GM12872 (cell line): ENCODE results near the gene GRIK4.

ENCODE experiments used
- CTCF ChIP-seq: IDR thresholded peaks from 3 replicates; pipeline ENCODE4 v1.5.1; 2011; ENCODE audit warnings: low read depth, mild to moderate bottlenecking, low read length, moderate library complexity; ENCODE audit not compliant: insufficient read depth

GRIK4 gene

DNA sequence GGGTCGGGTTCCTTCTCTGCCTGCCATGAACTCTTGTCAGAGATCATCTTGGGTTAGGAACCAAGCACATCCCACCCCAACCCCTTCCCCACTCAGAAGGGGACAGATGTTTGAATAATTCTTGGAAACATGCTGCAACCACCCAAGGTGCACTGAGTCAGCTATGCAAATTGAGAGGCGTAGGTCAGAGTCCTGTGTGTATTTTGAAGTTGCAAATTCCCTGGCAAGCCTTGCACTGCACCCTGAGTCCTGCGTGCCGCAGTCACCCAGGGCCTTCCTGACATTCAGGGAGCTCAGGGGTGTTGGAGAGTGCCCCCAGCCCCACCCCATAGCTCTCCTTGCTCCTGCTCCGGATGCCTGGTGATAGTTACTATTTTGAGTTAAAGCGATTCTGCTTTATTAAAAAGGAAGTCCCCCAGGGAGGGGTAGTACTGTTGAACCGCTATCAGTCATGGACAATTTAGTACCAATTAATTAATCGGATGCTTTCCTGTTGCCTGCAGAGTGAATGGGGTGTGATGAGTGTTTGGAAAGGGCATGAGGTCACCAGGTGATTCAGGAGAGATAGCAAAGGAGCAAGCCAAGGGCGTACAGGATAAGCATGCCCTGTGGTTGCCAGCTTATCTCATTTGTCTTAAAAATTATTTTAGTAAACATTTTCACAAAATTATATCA, 123.7 kb downstream of the GRIK4 start:
- TF ChIP-seq CTCF = no peak

DNA sequence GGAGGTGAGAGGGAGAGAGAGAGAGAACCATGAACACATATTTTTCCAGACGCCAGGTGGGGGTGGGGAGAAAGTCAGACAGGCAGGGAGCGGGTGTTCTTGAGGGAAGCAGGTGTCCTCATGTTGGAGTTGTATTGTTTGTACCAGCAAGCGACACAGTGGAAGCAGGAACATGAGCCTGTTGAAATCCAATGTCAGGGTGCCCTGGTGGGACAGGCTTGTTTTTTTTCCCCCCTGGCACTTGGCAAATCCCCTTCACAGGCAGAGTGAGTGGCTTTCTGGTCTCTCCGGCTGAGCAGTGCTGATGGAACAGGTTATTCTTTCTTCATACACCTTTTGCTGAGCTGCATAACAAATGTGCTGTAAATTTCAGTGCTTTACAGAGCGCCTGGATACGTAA, 125.6 kb downstream of the GRIK4 start:
- no peak for TF ChIP-seq CTCF

DNA sequence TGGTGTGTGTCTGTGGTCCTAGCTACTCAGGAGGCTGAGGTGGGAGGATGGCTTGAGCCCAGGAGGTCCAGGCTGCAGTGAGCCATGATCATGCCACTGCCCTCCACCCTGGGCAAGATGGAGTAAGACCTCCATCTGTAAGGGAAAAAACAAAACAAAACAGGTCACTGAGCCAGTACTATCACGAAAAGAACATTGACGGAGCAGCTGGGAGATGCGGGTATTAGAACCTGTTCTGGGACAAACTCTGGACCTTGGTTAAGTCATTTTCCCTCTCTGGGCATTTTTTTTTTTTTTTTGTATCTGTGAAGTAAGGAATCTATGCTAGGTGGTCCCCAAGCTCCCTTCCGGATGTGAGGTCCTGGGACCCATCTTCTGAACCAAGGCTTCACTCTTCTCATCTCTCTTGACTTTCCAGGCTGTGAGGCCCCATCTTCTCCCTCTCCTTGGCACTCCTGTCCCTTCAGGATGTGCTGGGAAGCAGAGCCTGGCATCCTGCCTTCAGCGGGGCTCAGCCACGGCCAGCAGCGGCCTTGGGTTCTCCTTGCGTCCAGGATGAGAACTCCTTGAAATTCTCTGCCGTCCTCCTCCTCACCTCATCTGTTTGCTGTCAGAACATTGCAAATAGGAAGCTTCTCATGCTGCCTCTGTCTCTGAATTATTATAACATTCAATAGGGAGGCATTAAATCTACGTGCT, 130.8 kb downstream of the GRIK4 start:
- no peak for TF ChIP-seq CTCF

GRCh38 chr11:120643284-120643683, 131.7 kb downstream of the GRIK4 start:
- no peak for TF ChIP-seq CTCF

DNA sequence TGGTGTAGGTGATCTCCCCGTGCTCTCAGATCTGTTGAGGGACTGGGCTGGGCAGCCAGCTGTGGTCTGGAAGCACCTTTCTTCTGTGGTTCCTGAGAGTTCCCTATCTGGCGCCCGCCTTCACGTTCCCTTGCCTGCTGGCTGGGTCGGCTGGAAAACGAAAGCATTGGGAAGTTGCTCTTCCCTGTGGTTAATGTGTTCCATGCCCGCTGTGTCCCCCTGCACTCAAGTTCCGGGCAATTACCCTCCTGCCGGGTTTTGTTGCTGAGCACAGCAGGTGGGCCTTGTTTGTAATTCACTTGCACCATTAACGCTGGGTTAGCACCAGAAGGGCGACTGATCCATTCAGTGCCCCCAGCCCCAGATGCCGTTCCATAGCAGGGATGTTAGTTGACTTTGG, 134.1 kb downstream of the GRIK4 start:
- no peak for TF ChIP-seq CTCF

GRCh38 chr11:120646206-120646605, 134.7 kb downstream of the GRIK4 start:
- TF ChIP-seq CTCF = no peak

GRCh38 chr11:120647681-120648080, 136.1 kb downstream of the GRIK4 start:
- no peak for TF ChIP-seq CTCF
